ENCODE data around the gene PAX9. TPM values are rescaled to one million over a fixed set of nuclear protein-coding genes. Genes with fewer than 3 reads are reported as not detected.

Gene PAX9
- total RNA-seq (1 to 10 TPM in 1 of 2 donors, under 1 TPM in 1; 0.35 to 1.4 TPM), polyA plus RNA-seq (ENCODE audit: insufficient read length in 6 of 6) (under 1 TPM; 0.37 to 0.70 (median 0.51) TPM)
- long read RNA-seq, donor 1 = 0 reads
- long read RNA-seq, donor 2 = 0 reads
- long read RNA-seq, donor 3 = 0 reads
- long read RNA-seq, donor 4 = 0 reads
- long read RNA-seq, donor 5, full-length matches to known transcripts = 1 of 1 reads
- long read RNA-seq, donor 5, partial matches to known transcripts = 0 of 1 reads
- long read RNA-seq, donor 5, other reads (novel, unspliced or antisense) = 0 of 1 reads
- long read RNA-seq, donor 6 = 0 reads
- long read RNA-seq, donor 7 = 0 reads
- long read RNA-seq, donor 8 = 0 reads
- long read RNA-seq, donor 9 = 0 reads
- long read RNA-seq, donor 10 = 0 reads
- long read RNA-seq, donor 11 = 0 reads
- long read RNA-seq, donor 12 = 0 reads

DNA sequence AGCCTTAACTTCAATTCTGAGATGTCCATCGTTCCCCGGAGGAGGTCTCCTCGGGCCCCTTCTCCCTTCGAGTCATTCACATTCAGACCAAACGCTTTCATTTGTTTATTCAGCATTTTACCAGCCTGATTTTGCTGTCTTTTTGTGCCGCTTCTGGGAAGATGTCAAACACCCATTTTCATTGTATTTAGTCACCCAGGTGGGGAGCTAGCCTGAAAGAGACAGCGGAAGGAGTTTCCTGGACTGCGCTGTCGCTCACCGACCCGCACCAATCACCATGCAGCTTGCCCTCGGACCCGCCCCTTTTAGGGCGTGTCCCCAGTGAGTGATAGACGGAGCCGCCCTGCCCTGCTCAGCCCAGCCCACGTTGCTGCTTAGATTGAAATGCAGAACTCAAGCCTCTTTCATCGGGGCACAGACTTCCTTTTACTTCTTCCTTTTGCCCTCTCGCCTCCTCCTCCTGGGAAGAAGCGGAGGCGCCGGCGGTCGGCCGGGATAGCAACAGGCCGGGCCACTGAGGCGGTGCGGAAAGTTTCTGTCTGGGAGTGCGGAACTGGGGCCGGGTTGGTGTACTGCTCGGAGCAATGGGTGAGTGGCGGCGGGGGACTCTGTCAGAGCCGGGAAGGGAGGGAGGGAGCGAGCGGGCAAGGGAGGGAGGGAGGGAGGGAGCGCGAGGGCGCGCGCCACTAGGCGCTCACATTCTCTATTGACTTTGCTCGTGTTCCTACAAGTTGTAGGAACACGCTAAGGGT, at the start of gene PAX9:
TSS of gene PAX9 (plus strand) at position 355 of the 752 bp plus-strand sequence. CDS start at position 585, 230 bp downstream.
- intact Hi-C loops (cut with DNase I) = no loop called here
- Histone ChIP-seq H3K27ac (no peak within 1 kb of the TSS), H3K9me3 (no peaks in the 10 kb centered on the region), H3K4me3 (peak within 1 kb of the TSS; percentile 9 to 25), H3K36me3 (no peaks in the 10 kb centered on the region), H3K27me3 (peaks cover 100% of the 10 kb centered on the region in 2 donors), H3K4me1 (peaks cover 15 to 48% of the 10 kb centered on the region in 2 donors)
- DNase-seq = peak in 3 of 4 donors; percentile 79 to 87 (median 83)
- ATAC-seq = peak; percentile 97
- TF ChIP-seq, protein P1, sequence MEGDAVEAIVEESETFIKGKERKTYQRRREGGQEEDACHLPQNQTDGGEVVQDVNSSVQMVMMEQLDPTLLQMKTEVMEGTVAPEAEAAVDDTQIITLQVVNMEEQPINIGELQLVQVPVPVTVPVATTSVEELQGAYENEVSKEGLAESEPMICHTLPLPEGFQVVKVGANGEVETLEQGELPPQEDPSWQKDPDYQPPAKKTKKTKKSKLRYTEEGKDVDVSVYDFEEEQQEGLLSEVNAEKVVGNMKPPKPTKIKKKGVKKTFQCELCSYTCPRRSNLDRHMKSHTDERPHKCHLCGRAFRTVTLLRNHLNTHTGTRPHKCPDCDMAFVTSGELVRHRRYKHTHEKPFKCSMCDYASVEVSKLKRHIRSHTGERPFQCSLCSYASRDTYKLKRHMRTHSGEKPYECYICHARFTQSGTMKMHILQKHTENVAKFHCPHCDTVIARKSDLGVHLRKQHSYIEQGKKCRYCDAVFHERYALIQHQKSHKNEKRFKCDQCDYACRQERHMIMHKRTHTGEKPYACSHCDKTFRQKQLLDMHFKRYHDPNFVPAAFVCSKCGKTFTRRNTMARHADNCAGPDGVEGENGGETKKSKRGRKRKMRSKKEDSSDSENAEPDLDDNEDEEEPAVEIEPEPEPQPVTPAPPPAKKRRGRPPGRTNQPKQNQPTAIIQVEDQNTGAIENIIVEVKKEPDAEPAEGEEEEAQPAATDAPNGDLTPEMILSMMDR (IDR thresholded peaks at IDR 0.05) = no peak

DNA sequence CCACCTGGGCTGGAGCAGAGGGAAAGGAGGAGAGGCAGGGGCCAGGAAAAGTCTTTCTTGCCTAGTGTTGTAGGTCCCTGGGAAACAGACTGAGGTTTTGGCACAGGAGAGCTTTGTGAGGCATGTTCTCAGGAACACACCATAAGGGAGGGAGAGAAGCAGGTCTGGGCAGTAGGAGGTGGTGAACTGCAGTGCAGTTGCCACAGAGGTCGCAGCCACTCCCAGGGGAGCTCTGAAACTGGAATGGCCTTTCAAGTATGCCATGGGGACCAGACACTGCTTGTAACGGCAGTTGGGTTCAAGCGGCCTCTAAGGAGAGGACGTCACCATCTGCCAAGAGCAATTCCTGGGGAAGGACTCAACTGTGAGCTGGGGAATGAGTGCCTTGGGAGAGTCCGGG, 43.8 kb upstream of the PAX9 start:
- H3K27ac ChIP-seq = no peak overlapping the region
- H3K9me3 ChIP-seq = no peaks in the 10 kb centered on the region
- H3K27me3 ChIP-seq = no peaks in the 10 kb centered on the region
- H3K36me3 ChIP-seq = no peaks in the 10 kb centered on the region
- H3K4me1 ChIP-seq = no peaks in the 10 kb centered on the region
- ATAC-seq (no peak), DNase-seq (no peak)
- intact Hi-C loops (cut with DNase I) = no loop called here
- TF ChIP-seq, protein P1 (IDR thresholded peaks at IDR 0.05) = no peak
- H3K4me3 ChIP-seq = no peak overlapping the region

DNA sequence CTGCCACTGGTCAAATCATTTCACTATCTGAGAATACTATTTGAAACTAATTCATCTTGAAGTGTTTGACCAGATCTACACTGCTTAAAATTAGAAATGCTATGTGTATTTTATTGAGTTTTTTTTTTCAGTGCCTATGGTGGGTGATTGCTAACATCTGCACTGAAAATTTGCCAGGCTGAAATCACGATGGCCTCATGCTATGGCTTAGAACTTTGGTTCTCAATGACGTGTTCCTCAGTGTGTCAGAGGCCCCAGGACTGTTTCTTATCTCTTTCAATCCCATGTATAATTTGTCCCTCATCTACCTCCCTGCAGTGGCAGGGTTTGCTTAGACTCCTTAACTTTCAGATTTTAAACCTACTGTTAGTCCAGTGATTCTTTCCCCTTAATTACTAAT, 43.0 kb upstream of the PAX9 start:
- DNase-seq (no peak), ATAC-seq (no peak)
- H3K4me3 ChIP-seq = no peak overlapping the region
- intact Hi-C loops (cut with DNase I) = no loop called here
- H3K36me3 ChIP-seq = no peaks in the 10 kb centered on the region
- no peaks in the 10 kb centered on the region for H3K27me3 ChIP-seq
- no peaks in the 10 kb centered on the region for H3K9me3 ChIP-seq
- no peaks in the 10 kb centered on the region for H3K4me1 ChIP-seq
- TF ChIP-seq, protein P1 (IDR thresholded peaks at IDR 0.05) = no peak
- H3K27ac ChIP-seq = no peak overlapping the region

DNA sequence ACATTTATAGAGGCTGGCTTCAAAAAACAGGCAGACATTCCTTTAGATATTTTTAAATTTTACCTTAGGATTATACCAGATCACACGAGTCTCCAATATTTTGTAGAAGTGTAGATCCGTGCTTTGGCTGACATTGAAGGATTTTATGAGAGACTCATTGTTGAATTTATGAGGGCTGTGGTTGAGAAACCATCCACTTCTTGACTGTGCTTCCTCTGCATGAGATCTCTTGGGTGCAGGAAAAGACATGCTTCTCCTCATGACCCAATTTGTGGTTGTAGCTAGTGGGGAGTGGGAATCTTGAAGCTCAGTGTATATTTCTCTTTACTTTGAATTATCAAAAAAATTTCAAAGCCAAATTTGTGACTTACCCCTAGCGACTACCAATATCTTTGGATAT, 42.5 kb upstream of the PAX9 start:
- no peaks in the 10 kb centered on the region for H3K4me1 ChIP-seq
- no peak for ATAC-seq
- no peaks in the 10 kb centered on the region for H3K9me3 ChIP-seq
- no peak for DNase-seq
- no peaks in the 10 kb centered on the region for H3K27me3 ChIP-seq
- H3K27ac ChIP-seq = no peak overlapping the region
- no peaks in the 10 kb centered on the region for H3K36me3 ChIP-seq
- TF ChIP-seq, protein P1 (IDR thresholded peaks at IDR 0.05) = no peak
- H3K4me3 ChIP-seq = no peak overlapping the region
- intact Hi-C loops (cut with DNase I) = no loop called here

DNA sequence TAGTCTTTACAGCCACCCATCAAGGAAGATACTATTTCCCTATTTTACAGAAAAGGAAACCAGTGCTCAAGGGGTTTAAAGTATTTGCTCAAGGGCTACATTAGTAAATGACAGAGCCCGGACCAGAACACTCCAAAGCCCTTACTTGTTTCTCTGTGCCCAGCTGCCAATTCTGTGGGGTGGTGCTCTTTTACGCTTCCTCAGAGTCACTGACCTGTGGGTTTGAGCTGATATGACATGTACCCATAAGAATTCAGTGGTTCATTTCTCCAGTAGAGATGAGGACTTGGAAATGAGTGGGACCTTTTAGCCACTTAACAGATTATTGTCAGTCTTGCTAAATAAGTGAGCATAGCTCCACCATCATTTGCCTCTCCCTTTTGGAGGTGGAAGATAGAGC, 41.8 kb upstream of the PAX9 start:
- TF ChIP-seq, protein P1 (IDR thresholded peaks at IDR 0.05) = no peak
- no peak for DNase-seq
- Histone ChIP-seq H3K9me3 (no peaks in the 10 kb centered on the region), H3K27ac (no peak overlapping the region), H3K27me3 (no peaks in the 10 kb centered on the region), H3K36me3 (no peaks in the 10 kb centered on the region), H3K4me3 (no peak overlapping the region), H3K4me1 (no peaks in the 10 kb centered on the region)
- intact Hi-C loops (cut with DNase I) = no loop called here
- peak; percentile 75 for ATAC-seq
